ENCODE measurements around the gene CDH4. TPM values are rescaled to one million over a fixed set of nuclear protein-coding genes. Genes with fewer than 3 reads are reported as not detected.

Gene CDH4
- polyA plus RNA-seq, 6 donors from 2014 or later, result not detected

DNA sequence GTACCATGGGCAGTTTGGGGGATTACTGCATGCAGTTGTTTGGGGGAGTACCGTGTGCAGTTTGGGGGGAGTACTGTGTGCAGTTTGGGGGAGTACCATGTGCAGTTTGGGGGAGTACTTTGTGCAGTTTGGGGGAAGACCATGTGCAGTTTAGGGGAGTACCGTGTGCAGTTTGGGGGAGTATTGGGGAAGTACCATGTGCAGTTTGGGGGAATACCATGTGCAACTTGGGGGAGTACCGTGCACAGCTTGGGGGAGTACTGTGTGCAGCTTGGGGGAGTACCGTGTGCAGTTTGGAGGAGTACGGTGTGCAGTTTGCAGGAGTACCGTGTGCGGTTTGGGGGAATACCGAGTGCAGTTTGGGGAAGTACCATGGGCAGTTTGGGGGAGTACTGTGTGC lies 22.3 kb downstream of the CDH4 start:
- Mint-ChIP-seq H3K4me3 (no peak overlapping the region), H3K27me3 (peaks cover 0 to 3% (median 0%) of the 10 kb centered on the region in 3 donors), H3K27ac (no peak overlapping the region), H3K4me1 (no peaks in the 10 kb centered on the region), H3K9me3 (peaks cover 0 to 34% (median 2%) of the 10 kb centered on the region in 7 donors), H3K36me3 (peaks cover 0 to 13% of the 10 kb centered on the region in 2 donors)
- no peak for ATAC-seq (ENCODE audit: low read depth in 2 of 2)
- no peak for DNase-seq

DNA sequence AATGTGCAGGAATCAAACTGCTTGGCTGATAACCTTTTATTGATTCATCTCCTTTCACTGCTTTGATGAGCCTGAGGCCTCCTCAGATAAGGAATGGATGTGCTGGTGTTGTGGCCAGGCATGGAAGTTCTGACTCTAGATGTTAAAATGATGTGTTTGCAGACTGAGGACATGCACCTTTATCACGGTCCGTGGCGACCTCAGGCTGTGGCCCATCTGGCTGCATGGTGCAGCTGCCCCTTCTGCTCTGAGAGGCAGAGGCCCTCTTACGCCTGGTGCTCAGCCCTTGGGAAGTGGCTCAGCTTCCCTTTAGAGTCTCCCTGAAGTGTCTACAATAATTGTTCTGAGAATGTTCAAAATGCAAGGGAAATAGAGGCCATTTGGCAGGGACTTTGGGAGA lies 26.2 kb downstream of the CDH4 start:
- Mint-ChIP-seq H3K4me3 (no peak overlapping the region), H3K9me3 (peaks cover 0 to 29% (median 6%) of the 10 kb centered on the region in 7 donors), H3K27ac (peak overlapping the region in 1 of 6 donors; percentile 26), H3K36me3 (peaks cover 0 to 19% of the 10 kb centered on the region in 2 donors), H3K4me1 (peaks cover 0 to 4% (median 0%) of the 10 kb centered on the region in 3 donors), H3K27me3 (no peaks in the 10 kb centered on the region)
- no peak for DNase-seq
- no peak for ATAC-seq (ENCODE audit: low read depth in 2 of 2)

DNA sequence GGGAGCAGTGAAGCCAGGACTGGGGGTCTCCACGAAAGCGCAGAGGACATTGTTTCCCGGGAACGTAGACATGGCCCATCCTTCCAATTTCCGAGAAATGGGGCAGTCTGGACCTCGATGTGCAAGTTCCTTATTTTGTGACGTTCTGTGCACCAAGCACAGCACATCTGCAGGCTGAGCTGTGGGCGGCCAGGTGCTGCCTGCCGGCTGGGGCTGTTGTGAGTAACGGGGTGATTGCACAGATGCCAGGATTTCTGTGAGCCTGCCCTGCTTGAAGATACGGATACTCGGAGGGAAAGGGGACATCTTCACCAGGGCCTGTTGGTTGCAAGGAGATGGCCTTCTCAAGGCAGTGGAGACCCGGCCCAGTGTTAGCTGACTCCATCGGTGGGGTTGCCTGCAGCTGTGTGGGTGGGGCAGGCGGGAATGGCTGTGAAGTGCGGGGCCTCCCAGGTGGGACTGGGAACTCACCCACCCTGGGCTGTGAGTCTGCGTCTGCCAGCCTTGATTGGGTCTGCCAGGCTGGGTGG lies 27.6 kb downstream of the CDH4 start:
- ATAC-seq (ENCODE audit: low read depth in 2 of 2) (no peak), DNase-seq (no peak)
- Mint-ChIP-seq H3K27ac (no peak overlapping the region), H3K27me3 (no peaks in the 10 kb centered on the region), H3K36me3 (peaks cover 0 to 7% of the 10 kb centered on the region in 2 donors), H3K4me3 (no peak overlapping the region), H3K9me3 (peaks cover 0 to 15% (median 4%) of the 10 kb centered on the region in 7 donors), H3K4me1 (peaks cover 0 to 4% (median 0%) of the 10 kb centered on the region in 3 donors)

DNA sequence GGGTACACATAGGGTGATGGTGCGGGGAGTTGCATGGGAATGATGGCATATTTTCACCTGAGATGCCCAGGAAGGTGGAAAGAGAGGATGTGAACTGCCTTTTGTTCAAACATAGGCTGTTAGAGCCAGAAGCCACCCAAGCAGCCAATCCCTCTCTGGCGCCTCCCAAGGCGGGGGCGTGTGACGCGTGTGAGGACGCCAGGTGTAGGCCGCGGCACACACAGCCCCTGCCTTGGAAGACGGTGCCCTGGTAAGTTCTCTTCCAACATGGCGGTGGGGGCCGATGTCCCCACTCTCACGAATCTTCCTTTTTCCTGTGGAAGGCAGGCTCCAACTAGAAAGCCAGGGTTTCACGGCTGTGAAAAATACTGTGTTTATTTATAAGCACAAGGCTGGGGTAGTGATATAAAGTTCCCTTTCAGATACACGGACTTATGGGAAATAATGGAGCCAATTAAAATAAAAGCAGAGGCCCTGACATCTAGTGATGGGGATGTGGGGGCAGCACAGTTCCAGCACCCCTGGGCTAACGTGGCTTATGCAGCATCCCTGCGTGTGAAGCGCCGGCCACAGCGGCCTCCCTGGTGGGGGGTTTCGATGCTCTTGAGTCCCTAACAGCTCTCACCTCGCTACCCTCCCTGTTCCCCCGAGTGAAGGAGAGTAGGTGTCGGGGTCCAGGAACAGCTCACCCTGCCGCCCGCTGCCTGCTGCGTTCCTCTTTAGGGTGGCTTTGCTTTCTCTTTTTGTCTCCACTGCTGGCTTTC lies 28.3 kb downstream of the CDH4 start:
- no peak overlapping the region for H3K4me3 Mint-ChIP-seq
- no peak for ATAC-seq (ENCODE audit: low read depth in 2 of 2)
- peaks cover 0 to 13% (median 3%) of the 10 kb centered on the region in 7 donors for H3K9me3 Mint-ChIP-seq
- no peak overlapping the region for H3K27ac Mint-ChIP-seq
- H3K4me1 Mint-ChIP-seq, result peaks cover 0 to 4% (median 0%) of the 10 kb centered on the region in 3 donors
- DNase-seq, result no peak
- H3K27me3 Mint-ChIP-seq, result no peaks in the 10 kb centered on the region
- peaks cover 0 to 7% of the 10 kb centered on the region in 2 donors for H3K36me3 Mint-ChIP-seq

DNA sequence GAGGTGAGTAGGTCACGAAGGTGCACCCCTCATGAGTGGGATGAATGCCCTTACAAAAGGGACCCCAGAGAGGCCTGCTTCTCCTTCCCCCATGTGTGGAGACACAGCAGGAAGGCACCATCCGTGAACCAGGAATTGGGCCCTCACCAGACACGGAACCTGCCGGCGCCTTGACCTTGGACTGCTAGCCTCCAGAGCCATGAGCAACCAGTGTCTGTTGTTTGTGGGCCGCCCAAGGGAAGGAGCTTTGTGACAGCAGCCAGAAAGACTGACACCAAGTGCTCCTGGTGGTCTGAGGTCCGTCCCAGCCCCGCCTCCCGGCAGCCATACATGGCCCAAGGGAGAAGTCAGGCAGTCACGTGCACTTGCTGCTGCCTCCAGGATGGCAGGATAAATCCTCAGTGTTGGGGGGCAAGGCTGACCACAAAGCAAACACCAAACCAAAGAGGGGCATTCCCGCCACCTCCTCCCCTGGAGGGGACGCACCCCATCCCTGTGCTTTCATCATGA lies 29.3 kb downstream of the CDH4 start:
- ATAC-seq (ENCODE audit: low read depth in 2 of 2) (no peak), DNase-seq (no peak)
- H3K9me3 Mint-ChIP-seq, result peaks cover 0 to 13% (median 3%) of the 10 kb centered on the region in 7 donors
- peaks cover 0 to 4% (median 0%) of the 10 kb centered on the region in 3 donors for H3K4me1 Mint-ChIP-seq
- no peak overlapping the region for H3K27ac Mint-ChIP-seq
- peaks cover 0 to 7% of the 10 kb centered on the region in 2 donors for H3K36me3 Mint-ChIP-seq
- H3K27me3 Mint-ChIP-seq, result no peaks in the 10 kb centered on the region
- no peak overlapping the region for H3K4me3 Mint-ChIP-seq

DNA sequence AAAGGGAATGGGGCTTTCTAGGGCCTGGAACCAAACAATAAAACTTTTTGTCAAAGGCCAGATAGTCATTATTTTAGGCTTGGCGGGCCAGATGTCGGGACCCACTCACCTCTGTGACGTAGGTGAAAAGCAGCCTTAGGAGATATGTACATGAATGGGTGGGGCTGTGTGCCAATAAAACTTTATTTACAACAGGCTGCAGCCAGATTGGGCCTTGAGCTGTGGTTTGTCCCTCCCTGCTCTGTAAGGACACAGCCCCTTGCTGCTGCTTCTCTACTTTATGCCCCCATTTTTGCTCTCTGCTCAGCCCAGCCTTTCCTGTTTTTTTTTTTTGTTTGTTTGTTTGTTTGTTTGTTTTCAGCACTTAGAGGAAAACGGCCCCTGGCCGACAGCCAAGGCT lies 32.7 kb downstream of the CDH4 start:
- peaks cover 0 to 7% of the 10 kb centered on the region in 2 donors for H3K36me3 Mint-ChIP-seq
- no peaks in the 10 kb centered on the region for H3K27me3 Mint-ChIP-seq
- peaks cover 0 to 4% (median 0%) of the 10 kb centered on the region in 3 donors for H3K4me1 Mint-ChIP-seq
- no peak overlapping the region for H3K4me3 Mint-ChIP-seq
- ATAC-seq (ENCODE audit: low read depth in 2 of 2) (no peak), DNase-seq (no peak)
- peaks cover 0 to 11% (median 3%) of the 10 kb centered on the region in 7 donors for H3K9me3 Mint-ChIP-seq
- H3K27ac Mint-ChIP-seq, result peak overlapping the region in 2 of 6 donors; percentile 25 to 72

DNA sequence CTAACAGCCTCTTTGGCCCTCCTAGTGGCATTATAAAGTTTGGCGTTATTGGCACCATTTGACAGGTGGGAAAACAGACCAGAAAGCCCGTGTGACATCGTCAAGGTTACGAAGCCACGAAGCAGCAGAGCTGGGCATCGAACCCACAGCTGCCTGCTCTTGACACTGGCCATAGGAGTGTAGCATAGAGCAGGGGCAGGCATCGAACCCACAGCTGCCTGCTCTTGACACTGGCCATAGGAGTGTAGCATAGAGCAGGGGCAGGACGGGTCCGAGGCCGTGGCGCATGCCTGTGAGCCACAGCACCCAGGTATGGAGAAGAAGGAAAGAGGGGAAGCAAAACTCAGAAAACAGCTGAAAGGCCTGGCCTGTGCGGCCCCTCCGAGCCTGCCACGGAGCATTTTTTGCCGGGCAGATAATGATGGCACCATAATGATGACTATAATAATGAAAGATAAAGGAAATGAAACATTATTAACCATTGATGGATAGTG lies 33.1 kb downstream of the CDH4 start:
- Mint-ChIP-seq H3K4me1 (peaks cover 0 to 4% (median 0%) of the 10 kb centered on the region in 3 donors), H3K27ac (peak overlapping the region in 2 of 6 donors; percentile 25 to 72), H3K9me3 (peaks cover 0 to 11% (median 3%) of the 10 kb centered on the region in 7 donors), H3K27me3 (no peaks in the 10 kb centered on the region), H3K36me3 (peaks cover 0 to 7% of the 10 kb centered on the region in 2 donors), H3K4me3 (no peak overlapping the region)
- ATAC-seq (ENCODE audit: low read depth in 2 of 2) (no peak), DNase-seq (no peak)

DNA sequence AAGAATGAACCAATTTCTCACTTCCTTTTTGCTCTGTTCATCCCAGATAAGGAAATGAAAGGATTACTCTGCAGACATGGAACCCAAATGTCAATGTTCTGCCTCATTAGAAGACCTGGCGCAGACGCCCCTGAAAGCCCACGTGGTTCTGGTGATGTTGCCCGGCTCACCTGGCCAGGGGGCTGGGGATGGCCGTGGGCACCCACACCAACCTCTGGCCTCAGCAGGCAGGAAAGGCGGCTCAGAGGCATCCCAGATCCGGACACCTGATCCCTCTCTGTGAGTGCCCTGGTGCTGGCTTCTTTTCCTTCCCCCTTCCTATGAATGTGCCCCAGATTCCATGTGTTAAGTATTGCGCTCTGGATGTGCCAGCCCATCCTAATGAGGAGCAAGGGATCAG lies 33.6 kb downstream of the CDH4 start:
- Mint-ChIP-seq H3K9me3 (peaks cover 2 to 11% (median 3%) of the 10 kb centered on the region in 7 donors), H3K27me3 (no peaks in the 10 kb centered on the region), H3K4me1 (peaks cover 0 to 4% (median 0%) of the 10 kb centered on the region in 3 donors), H3K27ac (no peak overlapping the region), H3K4me3 (peak overlapping the region in 1 of 8 donors; percentile 2), H3K36me3 (peaks cover 0 to 7% of the 10 kb centered on the region in 2 donors)
- no peak for DNase-seq
- no peak for ATAC-seq (ENCODE audit: low read depth in 2 of 2)

DNA sequence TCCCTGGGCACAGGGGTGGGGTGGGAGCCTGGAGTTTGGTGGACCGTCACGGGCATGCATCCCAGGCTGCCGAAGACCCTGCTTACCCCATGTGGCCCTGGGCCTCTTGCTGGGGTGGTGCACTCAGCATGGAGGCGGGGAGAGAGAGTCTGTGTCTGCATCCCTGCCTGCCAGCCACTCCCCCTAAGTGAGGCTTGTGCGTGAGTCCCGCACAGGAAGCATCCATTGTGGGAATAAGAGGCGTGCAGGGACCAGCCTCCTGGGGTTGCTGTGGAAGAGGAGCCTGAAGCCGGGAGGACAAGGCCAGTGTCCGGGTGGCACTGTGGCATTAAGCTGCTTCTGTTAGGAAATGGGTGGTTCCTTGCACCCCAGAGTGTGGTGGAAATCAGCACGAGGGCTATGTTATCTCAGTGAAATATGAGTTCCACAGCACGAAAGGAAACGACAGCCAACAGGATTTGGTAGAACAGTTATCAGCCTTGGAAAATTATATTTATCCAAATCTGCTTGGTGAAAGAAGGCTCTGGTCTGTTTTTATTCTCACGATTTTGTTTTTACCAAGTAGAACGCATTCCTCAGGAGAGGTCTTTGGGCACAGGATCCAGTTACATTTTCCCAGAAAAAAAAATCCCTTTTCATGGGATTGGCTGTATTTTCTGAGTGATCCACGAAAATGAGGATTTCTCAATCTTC lies 35.7 kb downstream of the CDH4 start:
- Mint-ChIP-seq H3K9me3 (peaks cover 0 to 12% (median 2%) of the 10 kb centered on the region in 7 donors), H3K27ac (no peak overlapping the region), H3K4me1 (peaks cover 0 to under 1% (median 0%) of the 10 kb centered on the region in 3 donors), H3K4me3 (no peak overlapping the region), H3K27me3 (no peaks in the 10 kb centered on the region), H3K36me3 (peaks cover 0 to 2% of the 10 kb centered on the region in 2 donors)
- DNase-seq (no peak), ATAC-seq (ENCODE audit: low read depth in 2 of 2) (no peak)

DNA sequence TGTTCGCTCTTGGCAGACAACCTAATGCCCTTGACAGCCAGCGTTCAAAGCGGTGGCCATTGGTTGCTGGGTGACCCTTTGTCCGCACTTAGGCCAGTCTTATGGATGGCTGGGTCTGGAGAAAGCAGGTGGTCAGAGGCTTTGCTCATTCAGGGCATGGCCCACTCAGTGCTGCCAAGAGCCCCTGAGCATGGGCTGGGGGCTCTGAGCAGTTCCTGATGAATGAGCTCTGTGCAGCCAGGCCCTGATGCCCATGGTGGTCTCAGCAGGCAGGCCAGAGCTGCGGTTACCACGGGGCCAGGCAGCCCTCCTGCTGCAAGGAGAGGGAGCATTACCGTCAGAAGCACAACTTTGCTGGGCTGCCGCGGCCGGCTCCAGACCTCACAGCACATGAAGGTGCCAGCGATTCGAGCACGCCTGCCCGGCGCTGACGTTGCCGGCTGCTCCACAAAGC lies 36.3 kb downstream of the CDH4 start:
- DNase-seq (no peak), ATAC-seq (ENCODE audit: low read depth in 2 of 2) (no peak)
- Mint-ChIP-seq H3K27ac (no peak overlapping the region), H3K4me3 (no peak overlapping the region), H3K4me1 (no peaks in the 10 kb centered on the region), H3K27me3 (no peaks in the 10 kb centered on the region), H3K9me3 (peaks cover 0 to 12% (median 2%) of the 10 kb centered on the region in 7 donors), H3K36me3 (no peaks in the 10 kb centered on the region)

DNA sequence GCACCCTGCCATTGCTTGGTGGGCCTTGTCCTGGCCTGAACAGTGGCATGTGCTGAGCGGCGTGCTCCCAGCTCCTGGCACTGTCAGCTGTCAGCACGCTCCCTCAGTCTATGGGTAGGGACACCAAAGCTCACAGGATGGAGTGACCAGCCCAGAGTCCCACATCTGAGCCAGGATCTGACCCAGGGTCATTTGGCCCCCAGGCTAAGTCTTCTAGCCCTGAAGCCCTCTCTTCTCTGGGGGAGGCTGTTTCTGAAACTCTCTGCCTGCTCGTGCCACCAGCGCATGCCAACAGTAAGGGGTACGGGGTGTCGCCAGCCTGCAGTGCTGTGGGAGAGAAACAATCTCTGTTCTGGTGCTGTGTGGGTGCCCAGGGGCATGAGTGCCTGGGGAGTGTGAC lies 37.1 kb downstream of the CDH4 start:
- Mint-ChIP-seq H3K27me3 (no peaks in the 10 kb centered on the region), H3K4me1 (no peaks in the 10 kb centered on the region), H3K4me3 (no peak overlapping the region), H3K9me3 (peaks cover 0 to 11% (median 4%) of the 10 kb centered on the region in 7 donors), H3K27ac (no peak overlapping the region), H3K36me3 (no peaks in the 10 kb centered on the region)
- DNase-seq, result no peak
- ATAC-seq (ENCODE audit: low read depth in 2 of 2), result no peak

DNA sequence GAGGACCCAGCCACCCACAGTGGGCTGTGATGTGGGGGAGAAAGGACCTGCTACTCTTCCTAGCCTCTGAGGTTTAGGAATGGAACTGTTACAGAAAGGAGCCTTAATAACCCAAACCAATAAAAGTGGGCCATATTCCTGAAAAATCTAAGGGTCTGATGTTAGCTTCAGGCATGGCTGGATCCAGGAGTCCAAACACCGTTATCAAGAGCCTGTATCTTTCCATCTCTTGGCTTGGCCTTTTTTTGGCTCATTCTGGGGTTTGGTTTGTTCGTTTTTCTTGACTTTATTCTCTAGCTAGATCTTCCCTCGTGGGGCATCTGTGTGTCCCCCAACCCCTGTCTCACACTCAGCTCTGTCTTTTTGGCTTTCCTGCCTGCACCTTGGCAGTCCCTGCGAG lies 38.7 kb downstream of the CDH4 start:
- Mint-ChIP-seq H3K27ac (no peak overlapping the region), H3K4me3 (no peak overlapping the region), H3K4me1 (no peaks in the 10 kb centered on the region), H3K36me3 (no peaks in the 10 kb centered on the region), H3K27me3 (no peaks in the 10 kb centered on the region), H3K9me3 (peaks cover 0 to 7% (median 3%) of the 10 kb centered on the region in 7 donors)
- no peak for ATAC-seq (ENCODE audit: low read depth in 2 of 2)
- no peak for DNase-seq

DNA sequence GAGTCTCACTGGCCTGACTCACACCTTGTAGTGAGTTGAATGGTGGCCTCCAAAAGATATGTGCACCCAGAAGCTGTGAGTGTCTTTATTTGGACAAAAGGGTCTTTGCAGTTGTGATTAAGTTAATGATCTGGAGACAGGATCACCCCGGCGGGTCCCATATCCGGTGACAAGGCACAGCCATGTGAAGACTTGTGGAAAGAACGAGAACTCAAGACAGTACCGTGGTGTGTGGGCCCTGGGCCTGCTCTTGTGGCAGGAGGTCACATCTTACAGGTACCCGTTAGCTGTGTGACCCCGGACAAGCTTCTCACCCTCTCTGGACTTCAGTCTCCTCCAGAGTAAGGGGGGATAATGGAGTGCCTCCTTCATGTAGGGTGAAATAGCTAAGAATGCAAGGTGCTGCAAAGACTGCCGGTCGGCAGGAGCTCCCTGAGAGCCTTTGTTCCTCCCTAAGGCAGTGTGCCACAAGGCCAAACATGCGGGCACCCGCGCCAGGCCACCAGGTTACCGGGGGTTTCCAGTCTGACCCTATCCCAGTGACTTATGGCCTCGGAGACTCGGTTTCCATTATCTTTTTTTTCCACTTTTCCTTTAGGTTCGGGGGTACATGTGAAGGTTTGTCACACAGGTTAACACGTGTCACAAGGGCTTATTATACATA lies 39.2 kb downstream of the CDH4 start:
- no peak overlapping the region for H3K4me3 Mint-ChIP-seq
- peaks cover 0 to 6% (median 3%) of the 10 kb centered on the region in 7 donors for H3K9me3 Mint-ChIP-seq
- DNase-seq, result no peak
- H3K4me1 Mint-ChIP-seq, result no peaks in the 10 kb centered on the region
- no peaks in the 10 kb centered on the region for H3K36me3 Mint-ChIP-seq
- no peak for ATAC-seq (ENCODE audit: low read depth in 2 of 2)
- no peak overlapping the region for H3K27ac Mint-ChIP-seq
- no peaks in the 10 kb centered on the region for H3K27me3 Mint-ChIP-seq
